Brain microvascular endothelial cell (primary cell): ENCODE data around the gene CELF2.
"Not testable (repeated sequence)": the region's sequence is repeated elsewhere in the genome, so short reads cannot be mapped to it uniquely, and the experiment has no call there.

Experiments used
- DNase-seq: peaks from one replicate; pipeline ENCODE4 v3.0.0-alpha.2; 2020
- H3K27ac ChIP-seq: fragments of 250-450 bp; sonication (Bioruptor Pico); 2 replicates; pipeline ENCODE4 v1.5.1; 2020; ENCODE audit warnings: mild to moderate bottlenecking, moderate library complexity
- H3K27me3 ChIP-seq: fragments of 250-450 bp; sonication (Bioruptor Pico); replicated peaks from 2 replicates; pipeline ENCODE4 v1.5.1; 2020; ENCODE audit warnings: mild to moderate bottlenecking
- H3K36me3 ChIP-seq: fragments of 250-450 bp; sonication (Bioruptor Pico); replicated peaks from 2 replicates; pipeline ENCODE4 v1.5.1; 2020; ENCODE audit warnings: mild to moderate bottlenecking
- H3K4me3 ChIP-seq: 2 replicates; pipeline ENCODE4 v1.5.1; 2011; ENCODE audit warnings: low read depth, mild to moderate bottlenecking, control low read depth, low read length, moderate library complexity
- CTCF ChIP-seq: IDR thresholded peaks from 2 replicates; pipeline ENCODE4 v1.5.1; 2011; ENCODE audit warnings: low read depth, mild to moderate bottlenecking, moderate library complexity, low read length, control low read depth, inconsistent platforms; ENCODE audit errors: missing control alignments
- in situ Hi-C: cut with HindIII; loops from 2 replicates; pipeline ENCODE4 v1.10.0; 2017; ENCODE audit warnings: low sequenced_read_pairs, low pct_ligation_motif_present

Gene CELF2

GRCh38 chr10:11363497-11363896, 345.8 kb downstream of the CELF2 start:
- in situ Hi-C loops, result no loop called here

GRCh38 chr10:11364241-11364640, 346.6 kb downstream of the CELF2 start:
- no peak for TF ChIP-seq CTCF
- in situ Hi-C loops, result no loop called here

More at GRCh38 chr10:11363497-11363896, 345.8 kb downstream of the CELF2 start:
- H3K4me3 ChIP-seq, result no peak overlapping the region
- DNase-seq, result no peak
- H3K27ac ChIP-seq, result no peak overlapping the region
- no peaks in the 10 kb centered on the region for H3K27me3 ChIP-seq
- no peak for TF ChIP-seq CTCF
- H3K36me3 ChIP-seq, result no peaks in the 10 kb centered on the region

GRCh38 chr10:11366889-11367288, 349.2 kb downstream of the CELF2 start:
- H3K4me3 ChIP-seq, H3K27me3 ChIP-seq, in situ Hi-C loops, H3K36me3 ChIP-seq, H3K27ac ChIP-seq, DNase-seq: not testable (repeated sequence)

More at GRCh38 chr10:11364241-11364640, 346.6 kb downstream of the CELF2 start:
- no peaks in the 10 kb centered on the region for H3K36me3 ChIP-seq
- no peaks in the 10 kb centered on the region for H3K27me3 ChIP-seq
- H3K27ac ChIP-seq, result no peak overlapping the region
- DNase-seq, result no peak
- no peak overlapping the region for H3K4me3 ChIP-seq

- Histone ChIP-seq H3K27me3 (no peaks in the 10 kb centered on the region), H3K27ac (no peak overlapping the region), H3K36me3 (no peaks in the 10 kb centered on the region), H3K4me3 (no peak overlapping the region)
- no peak for TF ChIP-seq CTCF
- no peak for DNase-seq
- in situ Hi-C loops, result no loop called here
Measured at GRCh38 chr10:11367505-11367904, 349.8 kb downstream of the CELF2 start.

- Histone ChIP-seq H3K4me3 (no peak overlapping the region), H3K27me3 (no peaks in the 10 kb centered on the region), H3K36me3 (no peaks in the 10 kb centered on the region), H3K27ac (no peak overlapping the region)
- no peak for TF ChIP-seq CTCF
- in situ Hi-C loops, result no loop called here
- DNase-seq, result no peak
Measured at GRCh38 chr10:11373717-11374171, 356.1 kb downstream of the CELF2 start.

GRCh38 chr10:11377267-11377666, 359.6 kb downstream of the CELF2 start:
- TF ChIP-seq CTCF, result no peak
- Histone ChIP-seq H3K4me3 (no peak overlapping the region), H3K27me3 (no peaks in the 10 kb centered on the region), H3K27ac (no peak overlapping the region), H3K36me3 (no peaks in the 10 kb centered on the region)
- DNase-seq, result no peak
- in situ Hi-C loops, result no loop called here
